ENCODE measurements around the gene HOXA7. TPM values are rescaled to one million over a fixed set of nuclear protein-coding genes. Genes with fewer than 3 reads are reported as not detected.

Gene HOXA7
- total and polyA plus RNA-seq, 2 donors (not counting 1 experiment from before 2014, with no cell fraction given) = 0.37 TPM; not detected in 1

- Mint-ChIP-seq H3K9me3 (ENCODE audit: insufficient read depth) (no peaks in the 10 kb centered on the region), H3K27ac (no peak overlapping the region), H3K4me3 (no peak overlapping the region), H3K27me3 (peaks cover 36% of the 10 kb centered on the region), H3K4me1 (no peaks in the 10 kb centered on the region)
- Histone ChIP-seq H3K4me1 (ENCODE audit: control insufficient read depth in 2 of 2, insufficient read depth in 2 of 2, low read length in 2 of 2) (no peaks in the 10 kb centered on the region), H3K27me3 (replicated peaks in 1 of 4; ENCODE audit: control extremely low read depth in 1 of 4, control insufficient read depth in 3 of 4, insufficient read depth in 4 of 4, low read length in 3 of 4) (peaks cover 0 to 3% (median under 1%) of the 10 kb centered on the region in 4 experiments), H3K4me3 (ENCODE audit: control extremely low read depth in 1 of 5, extremely low read depth in 1 of 5, insufficient read depth in 1 of 5, low read depth in 2 of 5, low read length in 4 of 5) (no peak overlapping the region), H4K20me1 (ENCODE audit: control insufficient read depth, insufficient read depth, low read length, poor library complexity, severe bottlenecking) (no peaks in the 10 kb centered on the region), H3K79me2 (ENCODE audit: control insufficient read depth, insufficient read depth, low read length) (no peaks in the 10 kb centered on the region), H3K36me3 (replicated peaks in 1 of 2; ENCODE audit: control extremely low read depth in 1 of 2, control insufficient read depth in 1 of 2, extremely low read depth in 1 of 2, insufficient read depth in 2 of 2, low read length in 1 of 2) (no peaks in the 10 kb centered on the region), H3K9me3 (ENCODE audit: control extremely low read depth in 1 of 3, control insufficient read depth in 2 of 3, insufficient read depth in 1 of 3, low read length in 2 of 3) (peaks cover 0 to 3% (median 0%) of the 10 kb centered on the region in 3 donors), H3K9ac (ENCODE audit: low read length) (no peak overlapping the region), H2AFZ (ENCODE audit: insufficient read depth, low read depth, low read length, poor library complexity, severe bottlenecking) (no peak overlapping the region), H3K27ac (ENCODE audit: low read length in 2 of 2) (no peak overlapping the region), H3K4me2 (replicated peaks; ENCODE audit: low read depth, low read length, poor library complexity, severe bottlenecking) (no peak overlapping the region)
- 96% methylated on average over 12 of the region's 14 CpGs for WGBS (ENCODE audit: insufficient coverage)
- DNase-seq (no peak), ATAC-seq (ENCODE audit: low read depth) (no peak)
- ChIA-PET POLR2A (no interaction called here), CTCF (no interaction called here)
- intact Hi-C loops (cut with micrococcal nuclease) = no loop called here
- no peak for TF ChIP-seq CTCF (IDR thresholded peaks at IDR 0.05)
Measured at GRCh38 chr7:27123007-27123476, 33.4 kb downstream of the HOXA7 start.

- 97% methylated on average over 22 of the region's 42 CpGs for WGBS (ENCODE audit: insufficient coverage)
- no peaks in the 10 kb centered on the region for H4K20me1 ChIP-seq (ENCODE audit: control insufficient read depth, insufficient read depth, low read length, poor library complexity, severe bottlenecking)
- ChIA-PET POLR2A (no interaction called here), CTCF (no interaction called here)
- no peak overlapping the region for H3K4me3 ChIP-seq (ENCODE audit: control extremely low read depth in 1 of 5, extremely low read depth in 1 of 5, insufficient read depth in 1 of 5, low read depth in 2 of 5, low read length in 4 of 5)
- DNase-seq (no peak), ATAC-seq (ENCODE audit: low read depth) (no peak)
- Mint-ChIP-seq H3K9me3 (ENCODE audit: insufficient read depth) (no peaks in the 10 kb centered on the region), H3K27ac (no peak overlapping the region), H3K4me3 (no peak overlapping the region), H3K4me1 (no peaks in the 10 kb centered on the region), H3K27me3 (peaks cover 32% of the 10 kb centered on the region)
- peaks cover 0 to 3% (median 0%) of the 10 kb centered on the region in 3 donors for H3K9me3 ChIP-seq (ENCODE audit: control extremely low read depth in 1 of 3, control insufficient read depth in 2 of 3, insufficient read depth in 1 of 3, low read length in 2 of 3)
- H3K27ac ChIP-seq (ENCODE audit: low read length in 2 of 2) = no peak overlapping the region
- intact Hi-C loops (cut with micrococcal nuclease) = no loop called here
- H3K9ac ChIP-seq (ENCODE audit: low read length) = no peak overlapping the region
- no peaks in the 10 kb centered on the region for H3K79me2 ChIP-seq (ENCODE audit: control insufficient read depth, insufficient read depth, low read length)
- TF ChIP-seq CTCF (IDR thresholded peaks at IDR 0.05) (no peak), EZH2 (IDR thresholded peaks at IDR 0.05; ENCODE audit: borderline replicate concordance, insufficient read depth, low read depth, low read length, poor library complexity, severe bottlenecking) (no peak)
- peaks cover 0 to 2% (median 0%) of the 10 kb centered on the region in 4 experiments for H3K27me3 ChIP-seq (replicated peaks in 1 of 4; ENCODE audit: control extremely low read depth in 1 of 4, control insufficient read depth in 3 of 4, insufficient read depth in 4 of 4, low read length in 3 of 4)
- no peaks in the 10 kb centered on the region for H3K36me3 ChIP-seq (replicated peaks in 1 of 2; ENCODE audit: control extremely low read depth in 1 of 2, control insufficient read depth in 1 of 2, extremely low read depth in 1 of 2, insufficient read depth in 2 of 2, low read length in 1 of 2)
- H3K4me1 ChIP-seq (ENCODE audit: control insufficient read depth in 2 of 2, insufficient read depth in 2 of 2, low read length in 2 of 2) = no peaks in the 10 kb centered on the region
- H3K4me2 ChIP-seq (replicated peaks; ENCODE audit: low read depth, low read length, poor library complexity, severe bottlenecking) = no peak overlapping the region
- no peak overlapping the region for H2AFZ ChIP-seq (ENCODE audit: insufficient read depth, low read depth, low read length, poor library complexity, severe bottlenecking)
Measured at GRCh38 chr7:27122077-27122910, 34.2 kb downstream of the HOXA7 start.

Measured in B cell (primary cell).